Nephron progenitor cell (in vitro differentiated cells): ENCODE measurements around the gene MBNL3.
A peak's percentile ranks its signal among the peaks of the same experiment; 100 is the strongest.

Source experiments
- DNase-seq: peaks from one replicate; pipeline ENCODE4 v3.0.0; 2021
- H3K27ac Mint-ChIP-seq: 2 replicates; pipeline ENCODE4 v1.8.0; 2021; ENCODE audit warnings: mild to moderate bottlenecking, moderate library complexity, mixed read lengths
- H3K27me3 Mint-ChIP-seq: 2 replicates; pipeline ENCODE4 v1.8.0; 2021; ENCODE audit warnings: mild to moderate bottlenecking, low read depth, mixed read lengths; ENCODE audit not compliant: poor library complexity
- H3K36me3 Mint-ChIP-seq: 2 replicates; pipeline ENCODE4 v1.8.0; 2021; ENCODE audit warnings: low read depth, mixed read lengths
- H3K4me1 Mint-ChIP-seq: 2 replicates; pipeline ENCODE4 v1.8.0; 2021; ENCODE audit warnings: mixed read lengths
- H3K4me3 Mint-ChIP-seq: 2 replicates; pipeline ENCODE4 v1.8.0; 2021; ENCODE audit warnings: mild to moderate bottlenecking, moderate library complexity, mixed read lengths
- H3K9me3 Mint-ChIP-seq: 2 replicates; pipeline ENCODE4 v1.8.0; 2021; ENCODE audit warnings: mild to moderate bottlenecking, moderate library complexity, mixed read lengths
- CTCF ChIP-seq: fragments of 200-600 bp; sonication (generic); IDR thresholded peaks from 2 replicates; pipeline ENCODE4 v1.5.0; 2021; ENCODE audit warnings: antibody characterized with exemption

MBNL3 gene

GRCh38 chrX:132474544-132475248, 14.1 kb downstream of the MBNL3 start:
- Mint-ChIP-seq H3K9me3 (no peaks in the 10 kb centered on the region), H3K4me1 (peaks cover 37% of the 10 kb centered on the region), H3K4me3 (no peak overlapping the region), H3K36me3 (no peaks in the 10 kb centered on the region), H3K27me3 (peaks cover 55% of the 10 kb centered on the region), H3K27ac (peak overlapping the region; percentile 14)
- TF ChIP-seq CTCF = no peak
- DNase-seq = no peak

- DNase-seq = no peak
- Mint-ChIP-seq H3K9me3 (no peaks in the 10 kb centered on the region), H3K36me3 (no peaks in the 10 kb centered on the region), H3K4me1 (peaks cover 25% of the 10 kb centered on the region), H3K27me3 (peaks cover 40% of the 10 kb centered on the region), H3K27ac (no peak overlapping the region), H3K4me3 (no peak overlapping the region)
- no peak for TF ChIP-seq CTCF
Measured at GRCh38 chrX:132472397-132472796, 16.4 kb downstream of the MBNL3 start.

- Mint-ChIP-seq H3K36me3 (no peaks in the 10 kb centered on the region), H3K27me3 (peaks cover 29% of the 10 kb centered on the region), H3K27ac (no peak overlapping the region), H3K4me3 (no peak overlapping the region), H3K9me3 (no peaks in the 10 kb centered on the region), H3K4me1 (peaks cover 15% of the 10 kb centered on the region)
- TF ChIP-seq CTCF = no peak
- DNase-seq = no peak
Measured at GRCh38 chrX:132470831-132471230, 18.0 kb downstream of the MBNL3 start.

GRCh38 chrX:132470179-132470578, 18.7 kb downstream of the MBNL3 start:
- no peaks in the 10 kb centered on the region for H3K36me3 Mint-ChIP-seq
- peaks cover 23% of the 10 kb centered on the region for H3K27me3 Mint-ChIP-seq
- no peak for TF ChIP-seq CTCF
- no peak for DNase-seq
- no peaks in the 10 kb centered on the region for H3K9me3 Mint-ChIP-seq
- peaks cover 9% of the 10 kb centered on the region for H3K4me1 Mint-ChIP-seq
- H3K27ac Mint-ChIP-seq = no peak overlapping the region
- no peak overlapping the region for H3K4me3 Mint-ChIP-seq

- Mint-ChIP-seq H3K9me3 (peaks cover 4% of the 10 kb centered on the region), H3K4me3 (no peak overlapping the region), H3K4me1 (no peaks in the 10 kb centered on the region), H3K36me3 (no peaks in the 10 kb centered on the region), H3K27me3 (peaks cover 12% of the 10 kb centered on the region), H3K27ac (no peak overlapping the region)
- TF ChIP-seq CTCF = no peak
- no peak for DNase-seq
Measured at GRCh38 chrX:132468454-132468853, 20.4 kb downstream of the MBNL3 start.

- DNase-seq = no peak
- peaks cover 4% of the 10 kb centered on the region for H3K9me3 Mint-ChIP-seq
- no peak overlapping the region for H3K4me3 Mint-ChIP-seq
- no peaks in the 10 kb centered on the region for H3K36me3 Mint-ChIP-seq
- H3K4me1 Mint-ChIP-seq = no peaks in the 10 kb centered on the region
- TF ChIP-seq CTCF = no peak
- H3K27me3 Mint-ChIP-seq = peaks cover 12% of the 10 kb centered on the region
- no peak overlapping the region for H3K27ac Mint-ChIP-seq
Measured at GRCh38 chrX:132467989-132468388, 20.8 kb downstream of the MBNL3 start.
